K562 (cell line): ENCODE measurements around the gene BCL2L1. TPM values are rescaled to one million over a fixed set of nuclear protein-coding genes. Genes with fewer than 3 reads are reported as not detected.

Experiments
- ATAC-seq: fragments of 200-7000 bp; cut with Tn5 transposase; 3 replicates; pipeline ENCODE4 v1.9.1; 2020; ENCODE audit warnings: moderate library complexity
- BruUV-seq: library from RNA; stranded (reverse); fragments of 400-500 nt; replicated peaks from 2 replicates; lab custom pipeline; 2021; lab: Mats Ljungman, UMichigan
- CTCF ChIA-PET: fragments of 300-600 bp; formaldehyde crosslinking; extraction: SDS; loops from one replicate; lab custom pipeline; 2021; ENCODE audit warnings: low intra/inter-chr PET ratio; lab: Yijun Ruan, JAX
- POLR2A ChIA-PET: fragments of 300-600, 350-650 bp; sonication (Branson Sonifier 250); formaldehyde crosslinking; extraction: SDS; loops from one replicate; lab custom pipeline; 2021; ENCODE audit warnings: antibody characterized with exemption, inconsistent platforms; lab: Yijun Ruan, JAX
- DNase-seq, 4 experiments: peaks; one replicate each; pipeline versions ENCODE4 v3.0.0 to v3.0.0-alpha.2; 2011 to 2018; ENCODE audit warnings: low spot score in 3 of 4, mixed read lengths in 3 of 4; ENCODE audit errors: extremely low read depth in 1 of 4
- FAIRE-seq: peaks from 2 replicates; lab custom pipeline; 2011; peaks lifted over from hg19 to GRCh38; lab: Jason Lieb, UNC
- H2AFZ ChIP-seq: 2 replicates; pipeline ENCODE4 v1.6.0; 2011; ENCODE audit warnings: low read depth, low read length, control low read depth, inconsistent platforms
- H3K27ac ChIP-seq: fragments of 200-600 bp; 3 replicates; pipeline ENCODE4 v1.8.0; 2011; ENCODE audit warnings: low read depth, mild to moderate bottlenecking, control low read depth, inconsistent platforms, low read length, moderate library complexity, mixed read lengths; ENCODE audit errors: extremely low read depth
- H3K27me3 ChIP-seq, 2 experiments: fragments of 300-600 bp in 1 of 2; 2 replicates in 1 of 2; 3 replicates in 1 of 2; pipeline versions ENCODE4 v1.6.0 to v1.8.0; 2011; ENCODE audit warnings: inconsistent platforms in 2 of 2, low read length in 2 of 2, mild to moderate bottlenecking in 1 of 2, mixed read lengths in 1 of 2, moderate library complexity in 1 of 2; ENCODE audit not compliant: control insufficient read depth in 2 of 2, insufficient read depth in 2 of 2
- H3K36me3 ChIP-seq: fragments of 300-600 bp; 3 replicates; pipeline ENCODE4 v1.8.0; 2011; ENCODE audit warnings: mild to moderate bottlenecking, low read length, inconsistent platforms; ENCODE audit not compliant: control insufficient read depth, insufficient read depth
- H3K4me1 ChIP-seq, 2 experiments: fragments of 200-600 bp in 1 of 2; replicated peaks in 1 of 2; 2 replicates in 1 of 2; 3 replicates in 1 of 2; pipeline versions ENCODE4 v1.5.1 to v1.8.0; 2011; ENCODE audit warnings: inconsistent platforms in 2 of 2, low read length in 2 of 2, mild to moderate bottlenecking in 1 of 2, mixed read lengths in 1 of 2, moderate library complexity in 1 of 2; ENCODE audit not compliant: control insufficient read depth in 2 of 2, insufficient read depth in 2 of 2
- H3K4me2 ChIP-seq: 2 replicates; pipeline ENCODE4 v1.6.1; 2011; ENCODE audit warnings: low read length, control low read depth, inconsistent platforms, mixed read lengths; ENCODE audit not compliant: insufficient read depth
- H3K4me3 ChIP-seq: fragments of 200-600 bp; sonication (generic), shearing (Covaris generic); 2 replicates; pipeline ENCODE4 v1.5.1; 2016; ENCODE audit warnings: control low read depth, inconsistent platforms
- H3K79me2 ChIP-seq: fragments of 200-600 bp; 3 replicates; pipeline ENCODE4 v1.8.0; 2011; ENCODE audit warnings: low read length, inconsistent platforms; ENCODE audit not compliant: control insufficient read depth, insufficient read depth
- H3K9ac ChIP-seq, 2 experiments: 2 replicates each; pipeline versions ENCODE4 v1.6.0 to v1.6.1; 2011; ENCODE audit warnings: low read depth in 2 of 2, low read length in 2 of 2, control low read depth in 1 of 2, inconsistent platforms in 1 of 2, mild to moderate bottlenecking in 1 of 2, mixed read lengths in 1 of 2; ENCODE audit not compliant: insufficient read depth in 1 of 2
- H3K9me1 ChIP-seq: one replicate; pipeline ENCODE4 v1.6.0; 2011; ENCODE audit warnings: inconsistent platforms, mild to moderate bottlenecking, low read length, moderate library complexity; ENCODE audit not compliant: control insufficient read depth, insufficient read depth
- H3K9me3 ChIP-seq: replicated peaks from 2 replicates; pipeline ENCODE4 v1.5.1; 2011; ENCODE audit warnings: low read depth, low read length, inconsistent platforms; ENCODE audit not compliant: control insufficient read depth, insufficient read depth
- H4K20me1 ChIP-seq: replicated peaks from 2 replicates; pipeline ENCODE4 v1.6.1; 2011; ENCODE audit warnings: low read length, inconsistent platforms, mixed read lengths; ENCODE audit not compliant: control insufficient read depth, insufficient read depth
- BACH1 ChIP-seq: fragments of 200-800 bp; sonication (Bioruptor generic); IDR thresholded peaks from 2 replicates; pipeline ENCODE4 v1.6.1; 2016; ENCODE audit warnings: missing genetic modification characterization, missing compliant biosample characterization
- BCL6 ChIP-seq: fragments of 250-450 bp; sonication (Bioruptor Pico); IDR thresholded peaks from 2 replicates; pipeline ENCODE4 v1.4.0; 2020
- ETV6 ChIP-seq, 3 experiments: fragments of 150-350 bp in 1 of 3; sonication (generic) in 1 of 3; formaldehyde crosslinking in 1 of 3; IDR thresholded peaks; 2 replicates each; pipeline versions ENCODE4 v1.6.1 to v1.8.0; 2014 to 2022; ENCODE audit warnings: borderline replicate concordance in 2 of 3, low read depth in 2 of 3, antibody characterized with exemption in 1 of 3, low read length in 1 of 3, mild to moderate bottlenecking in 1 of 3, missing genetic modification reagents in 1 of 3
- GATA2 ChIP-seq: sonication (generic); formaldehyde crosslinking; IDR thresholded peaks from 2 replicates; pipeline ENCODE4 v1.4.0; 2020; ENCODE audit warnings: mild to moderate bottlenecking, missing genetic modification reagents
- HSF4 ChIP-seq: fragments of 250-450 bp; sonication (Bioruptor Pico); IDR thresholded peaks from 2 replicates; pipeline ENCODE4 v2.1.2; 2022; ENCODE audit warnings: mild to moderate bottlenecking, moderate library complexity, borderline replicate concordance
- KLF10 ChIP-seq: fragments of 250-450 bp; sonication (Bioruptor Pico); IDR thresholded peaks from 2 replicates; pipeline ENCODE4 v1.6.1; 2021; ENCODE audit warnings: matching md5 sums
- KLF16 ChIP-seq: IDR thresholded peaks from 2 replicates; pipeline ENCODE4 v1.6.1; 2016; ENCODE audit warnings: antibody characterized with exemption
- LCOR ChIP-seq: sonication (generic); formaldehyde crosslinking; IDR thresholded peaks from 2 replicates; pipeline ENCODE4 v1.8.0; 2022; ENCODE audit warnings: mild to moderate bottlenecking, missing genetic modification reagents
- LEF1 ChIP-seq: fragments of 450-650 bp; IDR thresholded peaks from 2 replicates; pipeline ENCODE4 v1.6.1; 2016; ENCODE audit warnings: mild to moderate bottlenecking
- MIER1 ChIP-seq: fragments of 450-650 bp; IDR thresholded peaks from 2 replicates; pipeline ENCODE4 v1.6.1; 2016; ENCODE audit warnings: antibody characterized with exemption, mild to moderate bottlenecking, low read depth
- NR2C2 ChIP-seq, 2 experiments: fragments of 200-800 bp in 1 of 2; sonication (Bioruptor generic) in 1 of 2; sonication (generic) in 1 of 2; formaldehyde crosslinking in 1 of 2; IDR thresholded peaks; 2 replicates each; pipeline versions ENCODE4 v1.6.1 to v1.8.0; 2016 to 2022; ENCODE audit warnings: mild to moderate bottlenecking in 1 of 2, missing compliant biosample characterization in 1 of 2, missing genetic modification characterization in 1 of 2, missing genetic modification reagents in 1 of 2
- PCBP1 ChIP-seq: fragments of 200-400 bp; formaldehyde crosslinking; IDR thresholded peaks from 2 replicates; pipeline ENCODE4 v1.6.1; 2018; ENCODE audit warnings: mild to moderate bottlenecking, low read depth, low read length; ENCODE audit not compliant: poor library complexity, severe bottlenecking
- RBM34 ChIP-seq: fragments of 200-400 bp; formaldehyde crosslinking; IDR thresholded peaks from 2 replicates; pipeline ENCODE4 v1.6.1; 2018; ENCODE audit warnings: low read length, borderline replicate concordance; ENCODE audit not compliant: insufficient read depth
- SLC30A9 ChIP-seq: fragments of 250-450 bp; sonication (Bioruptor Pico); IDR thresholded peaks from 2 replicates; pipeline ENCODE4 v1.8.0; 2022; ENCODE audit warnings: mild to moderate bottlenecking, moderate library complexity
- TARDBP ChIP-seq: fragments of 450-650 bp; IDR thresholded peaks from 2 replicates; pipeline ENCODE4 v1.6.1; 2016
- TCF15 ChIP-seq: fragments of 250-450 bp; sonication (Bioruptor Pico); IDR thresholded peaks from 2 replicates; pipeline ENCODE4 v1.8.0; 2022; ENCODE audit warnings: moderate library complexity, mild to moderate bottlenecking, inconsistent platforms
- TRIM28 ChIP-seq: fragments of 450-650 bp; IDR thresholded peaks from 2 replicates; pipeline ENCODE4 v1.6.1; 2017
- ZNF146 ChIP-seq: IDR thresholded peaks from one replicate; pipeline ENCODE4 v1.6.1; 2018; ENCODE audit warnings: missing compliant biosample characterization; ENCODE audit not compliant: unreplicated experiment
- ZNF561 ChIP-seq: fragments of 450-650 bp; formaldehyde crosslinking; conservative IDR thresholded peaks from 2 replicates; pipeline ENCODE4 v1.4.0; 2020; ENCODE audit warnings: mild to moderate bottlenecking, moderate library complexity
- ZNF764 ChIP-seq: fragments of 250-450 bp; sonication (Bioruptor Pico); IDR thresholded peaks from 2 replicates; pipeline ENCODE4 v1.4.0; 2020; ENCODE audit warnings: low read depth, mild to moderate bottlenecking, moderate library complexity
- WGBS: fragments of 100-300 bp; shearing (Covaris generic); methylation state at CpG from one replicate; pipeline ENCODE4 v1.1.6; 2016; ENCODE audit warnings: low coverage, mixed read lengths; ENCODE audit not compliant: insufficient coverage; ENCODE audit errors: missing lambda C conversion rate; 5-methylcytosine and 5-hydroxymethylcytosine counted together
- in situ Hi-C: fragments of 300-500 bp; cut with MboI; formaldehyde crosslinking; loops from 4 replicates; pipeline ENCODE4 v1.15.0; 2018; ENCODE audit warnings: inconsistent platforms, mixed read lengths
- intact Hi-C: fragments of 100-400 bp; cut with micrococcal nuclease; formaldehyde crosslinking; loops from 2 replicates; pipeline ENCODE4 v1.14.2; 2022
- polyA plus RNA-seq, 8 experiments: library from polyadenylated mRNA; depleted of rRNA in 4 of 8; stranded (reverse) in 5 of 8; unstranded in 3 of 8; fragments of >200 nt; fragmentation: Nextera tagmentation in 2 of 8; fragmentation: Illumina TruSeq in 1 of 8; extraction: Ambion mirVana in 2 of 8; extraction: Trizol in 1 of 8; gene quantifications; 2 replicates each; pipeline versions ENCODE4 v1.2.1 to v1.2.3, GENCODE V29; 2011 to 2014; ENCODE audit warnings: inconsistent platforms in 1 of 8, missing spikeins in 1 of 8
- total RNA-seq, 7 experiments: library from RNA; depleted of rRNA in 6 of 7; stranded (reverse); fragments of >200 nt in 6 of 7; fragmentation: Illumina TruSeq in 2 of 7; extraction: Trizol in 2 of 7; gene quantifications; 2 replicates each; pipeline versions ENCODE4 v1.2.1 to v1.2.3, GENCODE V29; 2011 to 2021; ENCODE audit warnings: low replicate concordance in 1 of 7
- TF ChIP-seq, protein P1 (sequence below): fragments of 250-450 bp; sonication (Bioruptor Pico); IDR thresholded peaks from 2 replicates; pipeline ENCODE4 v1.6.1; 2021; ENCODE audit warnings: mild to moderate bottlenecking
- TF ChIP-seq, protein P2 (sequence below), 2 experiments: fragments of 450-650 bp in 1 of 2; sonication (generic) in 1 of 2; formaldehyde crosslinking in 1 of 2; IDR thresholded peaks in 1 of 2; conservative IDR thresholded peaks in 1 of 2; 2 replicates each; pipeline versions ENCODE4 v1.6.1 to v1.8.1; 2016 to 2023; ENCODE audit warnings: mild to moderate bottlenecking in 2 of 2, moderate library complexity in 2 of 2, inconsistent platforms in 1 of 2, missing genetic modification reagents in 1 of 2

Gene BCL2L1
- total and polyA plus RNA-seq, 9 of the 15 experiments (the other 6 are each of a cell fraction or from before 2014, with no cell fraction given): 3.3 to 182 (median 120) TPM

DNA sequence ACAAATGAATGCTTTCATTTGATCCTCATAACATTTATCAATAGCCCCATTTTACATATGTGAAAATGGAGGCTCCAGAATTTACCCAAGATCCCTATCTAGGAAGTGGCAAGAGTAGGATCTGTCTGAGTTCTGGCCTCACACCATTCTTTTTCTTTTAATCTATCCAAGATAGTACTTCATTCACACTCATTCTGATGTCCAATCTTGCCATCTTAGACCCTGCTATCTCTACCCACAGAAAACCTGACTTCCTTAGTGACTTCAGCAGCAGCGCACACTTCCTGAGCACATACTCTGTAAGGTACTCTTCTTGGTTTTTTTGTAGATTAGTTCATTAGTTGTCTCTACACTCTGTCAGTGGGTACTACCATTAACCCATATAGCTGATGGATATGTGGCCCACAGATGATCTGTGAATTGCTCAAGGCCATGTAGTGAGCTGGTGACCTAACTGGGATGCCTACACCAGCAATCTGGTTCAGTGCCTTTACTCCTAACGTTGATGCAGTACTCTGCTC lies 48.7 kb downstream of the BCL2L1 start:
- in situ Hi-C loops (no loop called here), intact Hi-C loops (loop anchor here (2.0 kb wide), 1 partner anchor 49 kb away; the partner anchor contains the start of gene BCL2L1)
- Histone ChIP-seq H3K79me2 (peaks cover 95% of the 10 kb centered on the region), H3K9me3 (no peaks in the 10 kb centered on the region), H3K9ac (peak overlapping the region; percentile 32 to 82; a peak in 3 of 4 replicates), H3K4me3 (no peak overlapping the region), H3K9me1 (no peaks in the 10 kb centered on the region), H3K36me3 (peaks cover 83% of the 10 kb centered on the region), H3K4me2 (peak overlapping the region; percentile 59), H2AFZ (no peak overlapping the region), H3K27ac (peak overlapping the region; percentile 94), H4K20me1 (no peaks in the 10 kb centered on the region), H3K4me1 (peaks cover 85 to 91% of the 10 kb centered on the region in 2 experiments), H3K27me3 (no peaks in the 10 kb centered on the region)
- FAIRE-seq (peak; percentile 15), ATAC-seq (0 out of 3 replicates have a peak, but pooled peaks have one; percentile 1), DNase-seq (peak in 2 of 4 experiments; percentile 19 to 63)
- ChIA-PET CTCF (no interaction called here), POLR2A (interaction anchor here (1.4 to 5.3 kb wide), 3 partner anchors 10 to 39 kb away, joined by 4 to 35 read pairs (median 18); no protein-coding TSS in a partner anchor)
- WGBS: 5% methylated on average over 2 of the region's 2 CpGs
- no TSS peak for BruUV-seq
- TF ChIP-seq, protein P1, sequence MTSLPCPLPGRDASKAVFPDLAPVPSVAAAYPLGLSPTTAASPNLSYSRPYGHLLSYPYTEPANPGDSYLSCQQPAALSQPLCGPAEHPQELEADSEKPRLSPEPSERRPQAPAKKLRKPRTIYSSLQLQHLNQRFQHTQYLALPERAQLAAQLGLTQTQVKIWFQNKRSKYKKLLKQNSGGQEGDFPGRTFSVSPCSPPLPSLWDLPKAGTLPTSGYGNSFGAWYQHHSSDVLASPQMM (CRISPR knock-in tag): no peak
- no peak for TF ChIP-seq ZNF764 (CRISPR knock-in tag)
- no peak for TF ChIP-seq TRIM28
- no peak for TF ChIP-seq TCF15 (CRISPR knock-in tag)
- no peak for TF ChIP-seq ZNF561 (CRISPR knock-in tag)
- peak; percentile 15; the same call in 1 of the 2 replicates for TF ChIP-seq LEF1
- peak; percentile 64 for TF ChIP-seq GATA2 (CRISPR knock-in tag)
- TF ChIP-seq SLC30A9 (CRISPR knock-in tag): no peak
- TF ChIP-seq PCBP1: no peak
- no peak for TF ChIP-seq RBM34
- TF ChIP-seq ETV6 (IDR thresholded peaks at IDR 0.05; ENCODE audit: borderline replicate concordance in 1 of 2, low read depth in 2 of 2, low read length in 1 of 2): no peak
- no peak for TF ChIP-seq ETV6 (CRISPR knock-in tag; IDR thresholded peaks at IDR 0.05; ENCODE audit: borderline replicate concordance)
- 0 out of 2 replicates have a peak, but pooled peaks have one; percentile 3 for TF ChIP-seq HSF4 (CRISPR knock-in tag)
- TF ChIP-seq NR2C2 (CRISPR knock-in tag; IDR thresholded peaks at IDR 0.05): no peak
- no peak for TF ChIP-seq NR2C2 (tag; IDR thresholded peaks at IDR 0.05)
- TF ChIP-seq MIER1: no peak
- peak; percentile 56; the same call in 1 of the 2 replicates for TF ChIP-seq KLF16
- TF ChIP-seq, protein P2, sequence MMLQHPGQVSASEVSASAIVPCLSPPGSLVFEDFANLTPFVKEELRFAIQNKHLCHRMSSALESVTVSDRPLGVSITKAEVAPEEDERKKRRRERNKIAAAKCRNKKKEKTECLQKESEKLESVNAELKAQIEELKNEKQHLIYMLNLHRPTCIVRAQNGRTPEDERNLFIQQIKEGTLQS (IDR thresholded peaks at IDR 0.05): no peak
- TF ChIP-seq, protein P2 (CRISPR knock-in tag; conservative IDR thresholded peaks at IDR 0.05): no peak
- TF ChIP-seq ZNF146 (CRISPR knock-in tag): no peak
- TF ChIP-seq KLF10 (CRISPR knock-in tag): no peak
- no peak for TF ChIP-seq LCOR (CRISPR knock-in tag)
- TF ChIP-seq TARDBP: no peak
- TF ChIP-seq BACH1: no peak
- no peak for TF ChIP-seq BCL6 (CRISPR knock-in tag)
